ENCODE measurements around the gene BABAM2. TPM values are rescaled to one million over a fixed set of nuclear protein-coding genes. Genes with fewer than 3 reads are reported as not detected.

Gene BABAM2
- total RNA-seq, 1 experiment from 2014 or later = 27.1 TPM

GRCh38 chr2:28034696-28035095 lies 144.2 kb downstream of the BABAM2 start:
- H3K4me3 Mint-ChIP-seq = no peak overlapping the region
- Histone ChIP-seq H2BK20ac (ENCODE audit: low read depth, low read length, poor library complexity, severe bottlenecking) (no peak overlapping the region), H4K5ac (ENCODE audit: insufficient read length, low read depth, low read length) (no peak overlapping the region), H2AFZ (ENCODE audit: low read length) (no peak overlapping the region), H3K23ac (ENCODE audit: insufficient read length, low read depth, low read length) (no peak overlapping the region), H3K27me3 (ENCODE audit: insufficient read depth, low read length) (no peaks in the 10 kb centered on the region), H2BK15ac (ENCODE audit: low read depth, low read length) (no peak overlapping the region), H3K9ac (ENCODE audit: extremely low read depth, insufficient read length, low read length) (no peak overlapping the region), H2BK5ac (ENCODE audit: insufficient read length, low read length) (no peak overlapping the region), H4K8ac (replicated peaks; ENCODE audit: insufficient read length, low read depth, low read length) (no peak overlapping the region), H4K91ac (ENCODE audit: insufficient read length, low read depth, low read length) (no peak overlapping the region), H2BK12ac (ENCODE audit: insufficient read length, low read depth, low read length) (no peak overlapping the region), H3K23me2 (ENCODE audit: insufficient read length, low read depth, low read length, poor library complexity, severe bottlenecking) (no peaks in the 10 kb centered on the region), H3K79me2 (ENCODE audit: insufficient read depth, low read length) (no peaks in the 10 kb centered on the region), H2BK120ac (ENCODE audit: low read depth, low read length, poor library complexity, severe bottlenecking) (no peak overlapping the region), H3K4me1 (ENCODE audit: insufficient read depth, low read length) (no peaks in the 10 kb centered on the region; the same call in 1 of the 2 replicates), H3K4ac (ENCODE audit: low read depth, low read length) (no peak overlapping the region), H4K20me1 (ENCODE audit: control insufficient read depth, insufficient read depth, insufficient read length) (no peaks in the 10 kb centered on the region), H3K18ac (ENCODE audit: insufficient read length, low read depth, low read length) (no peak overlapping the region), H3T11ph (ENCODE audit: low read length) (no peak overlapping the region), H3K27ac (ENCODE audit: insufficient read length, low read depth, low read length) (no peak overlapping the region), H3K79me1 (ENCODE audit: insufficient read depth, low read depth, low read length, poor library complexity, severe bottlenecking) (no peaks in the 10 kb centered on the region), H3K9me3 (ENCODE audit: control insufficient read depth, low read depth, low read length) (no peaks in the 10 kb centered on the region), H3K4me2 (ENCODE audit: insufficient read depth, insufficient read length, low read length) (no peak overlapping the region), H3K56ac (ENCODE audit: insufficient read length, low read depth, low read length) (no peak overlapping the region), H2AK5ac (ENCODE audit: insufficient read length, low read length) (no peak overlapping the region), H3K14ac (ENCODE audit: insufficient read depth, low read length) (no peak overlapping the region)
- peaks cover 4 to 11% of the 10 kb centered on the region in 2 experiments; a peak in 2 of 4 replicates for H3K4me1 Mint-ChIP-seq
- no peak for DNase-seq
- H3K9me3 Mint-ChIP-seq = no peaks in the 10 kb centered on the region
- H3K27me3 Mint-ChIP-seq (ENCODE audit: low read depth) = no peaks in the 10 kb centered on the region
- no peak overlapping the region for H3K27ac Mint-ChIP-seq
- no peak for TF ChIP-seq CTCF (conservative IDR thresholded peaks at IDR 0.05)
- no CpG with 5 or more reads among the region's 6 CpGs for WGBS (ENCODE audit: extremely low coverage, insufficient read length, low lambda C conversion rate)
- H3K36me3 Mint-ChIP-seq (ENCODE audit: insufficient read depth in 1 of 3, low read depth in 3 of 3) = no peaks in the 10 kb centered on the region

Data from H9 (cell line).